Neural progenitor cell (in vitro differentiated cells): ENCODE results near the gene CRACR2A. TPM values are rescaled to one million over a fixed set of nuclear protein-coding genes. Genes with fewer than 3 reads are reported as not detected.
A peak's percentile ranks its signal among the peaks of the same experiment; 100 is the strongest.

Source experiments
- DNase-seq: peaks from one replicate; pipeline ENCODE4 v3.0.0-alpha.2; 2016; ENCODE audit warnings: low spot score
- H2AFZ ChIP-seq: fragments of 200-600 bp; sonication (generic); replicated peaks from 2 replicates; pipeline ENCODE4 v1.6.1; 2016; ENCODE audit warnings: antibody characterized with exemption
- H3F3A ChIP-seq: fragments of 200-600 bp; sonication (generic); 2 replicates; pipeline ENCODE4 v1.6.1; 2016; ENCODE audit warnings: antibody characterized with exemption, low read depth
- H3K27ac ChIP-seq: fragments of 200-600 bp; sonication (generic); 2 replicates; pipeline ENCODE4 v1.5.1; 2016; ENCODE audit warnings: mild to moderate bottlenecking
- H3K27me3 ChIP-seq: fragments of 200-600 bp; sonication (generic); 2 replicates; pipeline ENCODE4 v1.6.1; 2016; ENCODE audit warnings: mild to moderate bottlenecking, moderate library complexity
- H3K36me3 ChIP-seq: fragments of 200-600 bp; sonication (generic); 2 replicates; pipeline ENCODE4 v1.5.1; 2016
- H3K4me1 ChIP-seq: fragments of 200-600 bp; sonication (generic); 2 replicates; pipeline ENCODE4 v1.6.1; 2016; ENCODE audit warnings: mixed run types
- H3K4me2 ChIP-seq: fragments of 200-600 bp; sonication (generic); 2 replicates; pipeline ENCODE4 v1.6.1; 2016
- H3K4me3 ChIP-seq: fragments of 200-600 bp; sonication (generic); 2 replicates; pipeline ENCODE4 v1.5.1; 2016
- H3K79me2 ChIP-seq: fragments of 200-600 bp; sonication (generic); 2 replicates; pipeline ENCODE4 v1.6.1; 2016; ENCODE audit warnings: low read depth
- H3K9ac ChIP-seq: fragments of 200-600 bp; sonication (generic); 2 replicates; pipeline ENCODE4 v1.6.1; 2016
- H3K9me3 ChIP-seq: fragments of 200-600 bp; sonication (generic); 2 replicates; pipeline ENCODE4 v1.5.1; 2016; ENCODE audit warnings: low read depth
- H4K20me1 ChIP-seq: fragments of 200-600 bp; sonication (generic); 2 replicates; pipeline ENCODE4 v1.6.1; 2016; ENCODE audit warnings: low read depth
- H3K27ac Mint-ChIP-seq: 3 replicates; pipeline ENCODE4 v1.8.0; 2021; ENCODE audit warnings: mixed read lengths
- H3K27me3 Mint-ChIP-seq: 2 replicates; pipeline ENCODE4 v1.8.0; 2022; ENCODE audit warnings: low read depth, mild to moderate bottlenecking, inconsistent platforms, moderate library complexity, mixed read lengths; ENCODE audit not compliant: insufficient read depth
- H3K36me3 Mint-ChIP-seq: 3 replicates; pipeline ENCODE4 v1.8.0; 2021; ENCODE audit warnings: mixed read lengths
- H3K4me1 Mint-ChIP-seq: 3 replicates; pipeline ENCODE4 v1.8.0; 2021; ENCODE audit warnings: mixed read lengths
- H3K4me3 Mint-ChIP-seq: 3 replicates; pipeline ENCODE4 v1.8.0; 2021; ENCODE audit warnings: mild to moderate bottlenecking, moderate library complexity, mixed read lengths
- H3K9me3 Mint-ChIP-seq: 3 replicates; pipeline ENCODE4 v1.8.0; 2020; ENCODE audit warnings: mixed read lengths
- EZH2 ChIP-seq: fragments of 200-600 bp; sonication (generic); IDR thresholded peaks from 2 replicates; pipeline ENCODE4 v1.6.1; 2017; ENCODE audit warnings: antibody characterized with exemption, mild to moderate bottlenecking, moderate library complexity
- EZH2phosphoT487 ChIP-seq: fragments of 200-600 bp; sonication (generic); IDR thresholded peaks from 2 replicates; pipeline ENCODE4 v1.6.1; 2017; ENCODE audit warnings: antibody characterized with exemption
- total RNA-seq: library from RNA; depleted of rRNA; stranded (reverse); fragments of >200 nt; gene quantifications from 2 replicates; pipeline ENCODE4 v1.2.3, GENCODE V29; 2015; ENCODE audit warnings: low replicate concordance
- TF ChIP-seq, protein P1 (sequence below): fragments of 200-600 bp; sonication (generic); IDR thresholded peaks from 2 replicates; pipeline ENCODE4 v1.5.1; 2017; ENCODE audit warnings: antibody characterized with exemption, mild to moderate bottlenecking

Gene CRACR2A
- total RNA-seq, 1 donor from 2014 or later = 0.06 TPM

DNA sequence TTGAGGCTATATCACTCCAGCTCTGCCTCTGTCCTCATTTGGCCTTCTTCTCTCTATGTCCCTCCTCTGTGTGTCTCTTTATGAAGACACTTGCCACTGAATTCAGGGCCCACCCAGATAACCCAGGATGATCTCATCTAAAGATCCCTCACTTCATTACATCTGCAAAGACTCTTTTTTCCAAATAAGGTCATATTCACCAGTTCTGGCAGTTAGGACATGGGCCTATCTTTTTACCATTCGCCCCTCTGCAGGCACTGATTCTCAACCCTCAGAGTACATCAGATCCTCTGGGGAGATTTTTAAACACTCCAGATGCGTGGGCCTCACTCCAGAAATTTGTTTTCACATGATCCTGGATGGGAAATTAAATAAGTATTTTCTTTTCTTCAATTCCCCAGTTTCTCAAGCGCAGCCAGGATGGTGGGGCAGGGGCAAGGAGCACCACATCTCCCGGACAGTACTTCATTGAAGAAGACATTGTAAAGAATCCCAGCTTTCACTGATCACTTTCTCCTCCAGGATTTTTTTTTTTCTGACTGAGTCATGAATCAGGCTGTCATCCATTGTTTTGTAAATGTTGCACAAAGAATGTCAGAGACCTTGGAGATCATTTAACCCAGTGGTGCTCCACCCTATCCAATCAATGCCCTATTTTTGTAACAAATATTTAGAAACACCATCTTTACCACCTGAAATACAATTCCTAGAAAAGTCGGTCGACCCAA, 27.4 kb downstream of the CRACR2A start:
- H3F3A ChIP-seq = no peaks in the 10 kb centered on the region
- H3K9ac ChIP-seq = no peak overlapping the region
- no peak overlapping the region for H3K4me2 ChIP-seq
- H3K27me3 ChIP-seq = no peaks in the 10 kb centered on the region
- H3K4me3 Mint-ChIP-seq = no peak overlapping the region
- no peaks in the 10 kb centered on the region for H3K9me3 ChIP-seq
- peaks cover 46% of the 10 kb centered on the region for H3K4me1 Mint-ChIP-seq
- H3K36me3 ChIP-seq = no peaks in the 10 kb centered on the region
- no peak for TF ChIP-seq EZH2
- H2AFZ ChIP-seq = no peak overlapping the region
- no peaks in the 10 kb centered on the region for H4K20me1 ChIP-seq
- H3K27me3 Mint-ChIP-seq = peaks cover under 1% of the 10 kb centered on the region
- peak overlapping the region; percentile 64 for H3K27ac Mint-ChIP-seq
- no peak for DNase-seq
- H3K4me3 ChIP-seq = no peak overlapping the region
- H3K79me2 ChIP-seq = no peaks in the 10 kb centered on the region
- H3K9me3 Mint-ChIP-seq = peaks cover 26% of the 10 kb centered on the region
- no peak overlapping the region for H3K27ac ChIP-seq
- H3K4me1 ChIP-seq = peaks cover 9% of the 10 kb centered on the region
- no peaks in the 10 kb centered on the region for H3K36me3 Mint-ChIP-seq

- DNase-seq = no peak
Observed at GRCh38 chr12:3723916-3724805, 28.7 kb downstream of the CRACR2A start.

DNA sequence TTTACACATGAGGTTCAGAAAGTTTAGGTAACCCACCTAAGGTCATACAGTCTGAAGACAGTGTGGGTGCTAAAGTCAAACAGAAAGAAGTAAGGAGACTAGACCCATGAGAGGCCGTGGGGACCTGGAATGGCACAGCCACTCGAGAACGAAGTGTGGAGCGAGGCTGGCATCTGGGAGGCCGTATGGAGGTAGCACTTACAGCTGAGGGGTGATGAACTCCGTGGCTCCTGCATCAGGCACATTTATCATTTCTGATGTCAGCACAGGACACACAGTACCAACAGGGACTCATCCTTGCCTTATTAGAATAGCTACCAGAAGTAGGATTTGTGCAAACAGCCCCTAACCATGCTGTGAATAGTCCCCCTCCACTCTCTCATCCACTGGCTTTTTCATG, 30.5 kb downstream of the CRACR2A start:
- Histone ChIP-seq H3K4me3 (no peak overlapping the region), H4K20me1 (no peaks in the 10 kb centered on the region), H3K27ac (no peak overlapping the region), H2AFZ (no peak overlapping the region), H3K36me3 (no peaks in the 10 kb centered on the region), H3K4me1 (no peaks in the 10 kb centered on the region), H3K27me3 (no peaks in the 10 kb centered on the region), H3F3A (no peaks in the 10 kb centered on the region), H3K79me2 (no peaks in the 10 kb centered on the region), H3K4me2 (no peak overlapping the region), H3K9me3 (no peaks in the 10 kb centered on the region), H3K9ac (no peak overlapping the region)
- Mint-ChIP-seq H3K27me3 (peaks cover 3% of the 10 kb centered on the region), H3K36me3 (no peaks in the 10 kb centered on the region), H3K27ac (no peak overlapping the region), H3K9me3 (peaks cover 33% of the 10 kb centered on the region), H3K4me3 (no peak overlapping the region), H3K4me1 (peaks cover 23% of the 10 kb centered on the region)
- TF ChIP-seq EZH2phosphoT487 (no peak), EZH2 (no peak)
- TF ChIP-seq, protein P1, sequence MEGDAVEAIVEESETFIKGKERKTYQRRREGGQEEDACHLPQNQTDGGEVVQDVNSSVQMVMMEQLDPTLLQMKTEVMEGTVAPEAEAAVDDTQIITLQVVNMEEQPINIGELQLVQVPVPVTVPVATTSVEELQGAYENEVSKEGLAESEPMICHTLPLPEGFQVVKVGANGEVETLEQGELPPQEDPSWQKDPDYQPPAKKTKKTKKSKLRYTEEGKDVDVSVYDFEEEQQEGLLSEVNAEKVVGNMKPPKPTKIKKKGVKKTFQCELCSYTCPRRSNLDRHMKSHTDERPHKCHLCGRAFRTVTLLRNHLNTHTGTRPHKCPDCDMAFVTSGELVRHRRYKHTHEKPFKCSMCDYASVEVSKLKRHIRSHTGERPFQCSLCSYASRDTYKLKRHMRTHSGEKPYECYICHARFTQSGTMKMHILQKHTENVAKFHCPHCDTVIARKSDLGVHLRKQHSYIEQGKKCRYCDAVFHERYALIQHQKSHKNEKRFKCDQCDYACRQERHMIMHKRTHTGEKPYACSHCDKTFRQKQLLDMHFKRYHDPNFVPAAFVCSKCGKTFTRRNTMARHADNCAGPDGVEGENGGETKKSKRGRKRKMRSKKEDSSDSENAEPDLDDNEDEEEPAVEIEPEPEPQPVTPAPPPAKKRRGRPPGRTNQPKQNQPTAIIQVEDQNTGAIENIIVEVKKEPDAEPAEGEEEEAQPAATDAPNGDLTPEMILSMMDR = no peak
- no peak for DNase-seq

More at GRCh38 chr12:3723916-3724805, 28.7 kb downstream of the CRACR2A start:
- Mint-ChIP-seq H3K27me3 (peaks cover 3% of the 10 kb centered on the region), H3K4me1 (peaks cover 38% of the 10 kb centered on the region), H3K36me3 (no peaks in the 10 kb centered on the region), H3K9me3 (peaks cover 33% of the 10 kb centered on the region), H3K27ac (no peak overlapping the region), H3K4me3 (no peak overlapping the region)
- H3K27ac ChIP-seq = no peak overlapping the region
- H3K79me2 ChIP-seq = no peaks in the 10 kb centered on the region
- H3K4me2 ChIP-seq = no peak overlapping the region
- no peak overlapping the region for H2AFZ ChIP-seq
- no peak overlapping the region for H3K9ac ChIP-seq
- H3K4me3 ChIP-seq = no peak overlapping the region
- no peaks in the 10 kb centered on the region for H3F3A ChIP-seq
- no peaks in the 10 kb centered on the region for H3K9me3 ChIP-seq
- no peaks in the 10 kb centered on the region for H4K20me1 ChIP-seq
- TF ChIP-seq EZH2 = no peak
- TF ChIP-seq EZH2phosphoT487 = no peak
- TF ChIP-seq, protein P1 = no peak
- no peaks in the 10 kb centered on the region for H3K36me3 ChIP-seq
- H3K4me1 ChIP-seq = peaks cover 9% of the 10 kb centered on the region
- no peaks in the 10 kb centered on the region for H3K27me3 ChIP-seq
